VCaP (cell line): ENCODE results near the gene DNAL1.

Experiments
- H3K27ac ChIP-seq: fragments of 450-650 bp; 2 replicates; pipeline ENCODE4 v1.5.1; 2017
- CTCF ChIP-seq: fragments of 450-650 bp; conservative IDR thresholded peaks from 2 replicates; pipeline ENCODE4 v1.5.1; 2017; ENCODE audit warnings: mild to moderate bottlenecking, moderate library complexity

DNAL1 gene

GRCh38 chr14:73726025-73726961 lies 81.5 kb downstream of the DNAL1 start:
- peak overlapping the region; percentile 46 for H3K27ac ChIP-seq

GRCh38 chr14:73727166-73727565 lies 82.4 kb downstream of the DNAL1 start:
- peak overlapping the region; percentile 46; the same call in 1 of the 2 replicates for H3K27ac ChIP-seq
- TF ChIP-seq CTCF, result no peak

More at GRCh38 chr14:73726025-73726961, 81.5 kb downstream of the DNAL1 start:
- TF ChIP-seq CTCF, result no peak

- peak; percentile 86 for TF ChIP-seq CTCF
- peak overlapping the region; percentile 39 for H3K27ac ChIP-seq
Measured at GRCh38 chr14:73728717-73729330, 84.0 kb downstream of the DNAL1 start.

- peak overlapping the region; percentile 51 for H3K27ac ChIP-seq
- TF ChIP-seq CTCF, result no peak
Measured at GRCh38 chr14:73729556-73730265, 84.9 kb downstream of the DNAL1 start.

GRCh38 chr14:73731111-73731510 lies 86.3 kb downstream of the DNAL1 start:
- peak; percentile 47 for TF ChIP-seq CTCF
- H3K27ac ChIP-seq, result peak overlapping the region; percentile 51

- no peak for TF ChIP-seq CTCF
- peak overlapping the region; percentile 51 for H3K27ac ChIP-seq
Measured at GRCh38 chr14:73732006-73732405, 87.2 kb downstream of the DNAL1 start.

- H3K27ac ChIP-seq, result no peak overlapping the region
- TF ChIP-seq CTCF, result no peak
Measured at GRCh38 chr14:73736842-73737241, 92.1 kb downstream of the DNAL1 start.
